ENCODE measurements around the gene RTEL1.
"Not testable (repeated sequence)": the region's sequence is repeated elsewhere in the genome, so short reads cannot be mapped to it uniquely, and the experiment has no call there.

- TF ChIP-seq, protein P1, sequence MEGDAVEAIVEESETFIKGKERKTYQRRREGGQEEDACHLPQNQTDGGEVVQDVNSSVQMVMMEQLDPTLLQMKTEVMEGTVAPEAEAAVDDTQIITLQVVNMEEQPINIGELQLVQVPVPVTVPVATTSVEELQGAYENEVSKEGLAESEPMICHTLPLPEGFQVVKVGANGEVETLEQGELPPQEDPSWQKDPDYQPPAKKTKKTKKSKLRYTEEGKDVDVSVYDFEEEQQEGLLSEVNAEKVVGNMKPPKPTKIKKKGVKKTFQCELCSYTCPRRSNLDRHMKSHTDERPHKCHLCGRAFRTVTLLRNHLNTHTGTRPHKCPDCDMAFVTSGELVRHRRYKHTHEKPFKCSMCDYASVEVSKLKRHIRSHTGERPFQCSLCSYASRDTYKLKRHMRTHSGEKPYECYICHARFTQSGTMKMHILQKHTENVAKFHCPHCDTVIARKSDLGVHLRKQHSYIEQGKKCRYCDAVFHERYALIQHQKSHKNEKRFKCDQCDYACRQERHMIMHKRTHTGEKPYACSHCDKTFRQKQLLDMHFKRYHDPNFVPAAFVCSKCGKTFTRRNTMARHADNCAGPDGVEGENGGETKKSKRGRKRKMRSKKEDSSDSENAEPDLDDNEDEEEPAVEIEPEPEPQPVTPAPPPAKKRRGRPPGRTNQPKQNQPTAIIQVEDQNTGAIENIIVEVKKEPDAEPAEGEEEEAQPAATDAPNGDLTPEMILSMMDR (tag by site-specific recombination; IDR thresholded peaks at IDR 0.05) = not testable (repeated sequence)
- TF ChIP-seq ZNF398, ZNF416 (tag by site-specific recombination; IDR thresholded peaks at IDR 0.05): not testable (repeated sequence)
Observed at GRCh38 chr20:63630956-63631355, 27.2 kb upstream of the RTEL1 start.

All from HEK293 (cell line).